Middle frontal gyrus (tissue), 1 donor: Measurements from ENCODE around the gene DDX59.

Experiments
- DNase-seq: peaks from one replicate; pipeline ENCODE4 v3.0.0-alpha.2; 2015; ENCODE audit warnings: low spot score; ENCODE audit errors: extremely low spot score

The DDX59 gene

GRCh38 chr1:200671235-200671786 is 1.6 kb upstream of the DDX59 start:
- DNase-seq, result no peak

GRCh38 chr1:200670242-200671118 is 773 bp upstream of the DDX59 start:
- no peak for DNase-seq

GRCh38 chr1:200668514-200669313 is 993 bp downstream of the DDX59 start:
- DNase-seq, result no peak

GRCh38 chr1:200666309-200666708 is 3.4 kb downstream of the DDX59 start:
- no peak for DNase-seq

GRCh38 chr1:200665861-200666260 is 3.8 kb downstream of the DDX59 start:
- DNase-seq, result no peak

- DNase-seq, result no peak
These were observed 9.0 kb downstream of the DDX59 start for GRCh38 chr1:200660719-200661118.

GRCh38 chr1:200659269-200659668 is 10.4 kb downstream of the DDX59 start:
- DNase-seq, result no peak

GRCh38 chr1:200658037-200658818 is 11.5 kb downstream of the DDX59 start:
- DNase-seq, result no peak

- no peak for DNase-seq
These were observed 15.0 kb downstream of the DDX59 start for GRCh38 chr1:200654660-200655059.

GRCh38 chr1:200653022-200653462 is 16.7 kb downstream of the DDX59 start:
- DNase-seq, result no peak

- no peak for DNase-seq
These were observed 17.3 kb downstream of the DDX59 start for GRCh38 chr1:200652378-200652777.

GRCh38 chr1:200646515-200646914 is 23.2 kb downstream of the DDX59 start:
- no peak for DNase-seq

GRCh38 chr1:200644021-200644420 is 25.7 kb downstream of the DDX59 start:
- no peak for DNase-seq

GRCh38 chr1:200642481-200642880 is 27.2 kb downstream of the DDX59 start:
- DNase-seq, result no peak

GRCh38 chr1:200640963-200641401 is 28.7 kb downstream of the DDX59 start:
- DNase-seq, result no peak

- DNase-seq, result no peak
These were observed 29.2 kb downstream of the DDX59 start for GRCh38 chr1:200640373-200640962.

- no peak for DNase-seq
These were observed 31.6 kb downstream of the DDX59 start for GRCh38 chr1:200638073-200638472.

- DNase-seq, result no peak
These were observed 33.0 kb downstream of the DDX59 start for GRCh38 chr1:200636681-200637080.

- DNase-seq, result no peak
These were observed 35.2 kb downstream of the DDX59 start for GRCh38 chr1:200634261-200635122.

- no peak for DNase-seq
These were observed 38.3 kb downstream of the DDX59 start for GRCh38 chr1:200631375-200631774.
